HCT116 (cell line): ENCODE data around the gene TMEM100. TPM values are rescaled to one million over a fixed set of nuclear protein-coding genes. Genes with fewer than 3 reads are reported as not detected.

Experiments
- ATAC-seq: fragments of 200-7000 bp; cut with Tn5 transposase; 2 replicates; pipeline ENCODE4 v1.9.1; 2020; ENCODE audit warnings: mild to moderate bottlenecking, moderate library complexity
- BruUV-seq: library from RNA; stranded (reverse); fragments of 400-500 nt; replicated peaks from 2 replicates; lab custom pipeline; 2021; lab: Mats Ljungman, UMichigan
- CTCF ChIA-PET: fragments of 300-600 bp; sonication (Branson Sonifier 250); formaldehyde crosslinking; loops from one replicate; lab custom pipeline; 2021; ENCODE audit warnings: antibody characterized with exemption; lab: Charles Lee
- POLR2A ChIA-PET: fragments of 300-600, 350-600 bp; sonication (Branson Sonifier 250); formaldehyde crosslinking; loops from one replicate; lab custom pipeline; 2021; ENCODE audit warnings: antibody characterized with exemption; lab: Charles Lee
- RAD21 ChIA-PET, 2 experiments: fragments of 300-600 bp; sonication (Branson Sonifier 250); formaldehyde crosslinking; loops; one replicate each; lab custom pipeline; 2023; ENCODE audit warnings: low total read pairs in 2 of 2; ENCODE audit not compliant: uncharacterized antibody in 2 of 2, unreplicated experiment in 2 of 2, low non-redundant PET in 1 of 2; lab: Charles Lee
- DNase-seq: peaks from one replicate; pipeline ENCODE4 v3.0.0-alpha.2; 2010; ENCODE audit warnings: low read depth, low spot score
- H2AFZ ChIP-seq: fragments of 200-600 bp; shearing (Covaris generic), sonication (generic); 2 replicates; pipeline ENCODE4 v1.6.1; 2017; ENCODE audit warnings: low read depth, mixed run types, mixed read lengths, antibody characterized with exemption, low read length; ENCODE audit not compliant: poor library complexity, severe bottlenecking
- H3K27ac ChIP-seq: 2 replicates; pipeline ENCODE4 v1.5.1; 2012; ENCODE audit warnings: low read depth, low read length
- H3K27me3 ChIP-seq: fragments of 200-600 bp; sonication (generic); 2 replicates; pipeline ENCODE4 v1.6.1; 2016; ENCODE audit warnings: mixed run types, low read length, mixed read lengths; ENCODE audit not compliant: insufficient read depth
- H3K36me3 ChIP-seq, 2 experiments: fragments of 200-500 bp in 1 of 2; fragments of 200-600 bp in 1 of 2; sonication (Bioruptor generic) in 1 of 2; sonication (generic) in 1 of 2; 2 replicates each; pipeline versions ENCODE4 v1.5.1 to v1.6.1; 2014 to 2016; ENCODE audit warnings: low read length in 2 of 2, inconsistent platforms in 1 of 2, mixed read lengths in 1 of 2, mixed run types in 1 of 2; ENCODE audit not compliant: insufficient read depth in 2 of 2, control insufficient read depth in 1 of 2
- H3K4me1 ChIP-seq, 2 experiments: fragments of 200-600 bp in 1 of 2; sonication (generic) in 1 of 2; 2 replicates each; pipeline versions ENCODE4 v1.5.1 to v1.6.1; 2012 to 2017; ENCODE audit warnings: low read length in 2 of 2, inconsistent platforms in 1 of 2, mild to moderate bottlenecking in 1 of 2, mixed read lengths in 1 of 2, mixed run types in 1 of 2, moderate library complexity in 1 of 2; ENCODE audit not compliant: insufficient read depth in 2 of 2, control insufficient read depth in 1 of 2
- H3K4me2 ChIP-seq: fragments of 200-600 bp; sonication (generic); 2 replicates; pipeline ENCODE4 v1.6.1; 2017; ENCODE audit warnings: mixed run types, low read length, mixed read lengths
- H3K4me3 ChIP-seq, 2 experiments: fragments of 200-600 bp in 1 of 2; sonication (generic) in 1 of 2; replicated peaks in 1 of 2; 2 replicates each; pipeline ENCODE4 v1.5.1; 2011 to 2016; ENCODE audit warnings: low read length in 2 of 2, control low read depth in 1 of 2, low read depth in 1 of 2, mild to moderate bottlenecking in 1 of 2, mixed read lengths in 1 of 2, mixed run types in 1 of 2
- H3K79me2 ChIP-seq: fragments of 200-600 bp; sonication (generic); 2 replicates; pipeline ENCODE4 v1.6.1; 2017; ENCODE audit warnings: mild to moderate bottlenecking, mixed run types, low read length, moderate library complexity, mixed read lengths; ENCODE audit not compliant: insufficient read depth
- H3K9ac ChIP-seq: fragments of 200-600 bp; sonication (generic); 2 replicates; pipeline ENCODE4 v1.6.1; 2016; ENCODE audit warnings: low read length, mixed read lengths
- H3K9me2 ChIP-seq: fragments of 200-600 bp; sonication (generic), shearing (Covaris generic); 2 replicates; pipeline ENCODE4 v1.6.1; 2017; ENCODE audit warnings: mixed run types, mild to moderate bottlenecking, moderate library complexity; ENCODE audit not compliant: insufficient read depth
- H3K9me3 ChIP-seq, 2 experiments: fragments of 200-500 bp in 1 of 2; fragments of 200-600 bp in 1 of 2; sonication (Bioruptor generic) in 1 of 2; sonication (generic) in 1 of 2; 2 replicates each; pipeline ENCODE4 v1.6.1; 2014 to 2017; ENCODE audit warnings: low read length in 2 of 2, mixed read lengths in 2 of 2, inconsistent platforms in 1 of 2, low read depth in 1 of 2, mild to moderate bottlenecking in 1 of 2, mixed run types in 1 of 2, moderate library complexity in 1 of 2; ENCODE audit not compliant: control insufficient read depth in 1 of 2, insufficient read depth in 1 of 2
- H4K20me1 ChIP-seq: fragments of 200-600 bp; sonication (generic), shearing (Covaris generic); 2 replicates; pipeline ENCODE4 v1.6.1; 2017; ENCODE audit warnings: mixed run types, mild to moderate bottlenecking, moderate library complexity; ENCODE audit not compliant: insufficient read depth
- CBX3 ChIP-seq: IDR thresholded peaks from 2 replicates; pipeline ENCODE4 v1.6.1; 2012; ENCODE audit warnings: low read depth
- EZH2phosphoT487 ChIP-seq: fragments of 200-600 bp; IDR thresholded peaks from 2 replicates; pipeline ENCODE4 v1.6.1; 2018; ENCODE audit warnings: antibody characterized with exemption, borderline replicate concordance
- POLR2A ChIP-seq: IDR thresholded peaks from 2 replicates; pipeline ENCODE4 v1.7.0; 2011; ENCODE audit warnings: borderline replicate concordance; ENCODE audit not compliant: insufficient read depth, insufficient read length; ENCODE audit errors: extremely low read depth
- POLR2AphosphoS5 ChIP-seq: IDR thresholded peaks from 2 replicates; pipeline ENCODE4 v1.6.1; 2011; ENCODE audit warnings: mild to moderate bottlenecking, low read depth, low read length, moderate library complexity
- RAD21 ChIP-seq: IDR thresholded peaks from 2 replicates; pipeline ENCODE4 v1.6.1; 2012; ENCODE audit warnings: low read depth, mild to moderate bottlenecking
- TCF7L2 ChIP-seq: IDR thresholded peaks from 2 replicates; pipeline ENCODE4 v1.7.0; 2011; ENCODE audit warnings: borderline replicate concordance, inconsistent platforms; ENCODE audit not compliant: insufficient read depth, insufficient read length; ENCODE audit errors: extremely low read depth
- ZFX ChIP-seq: fragments of 450-650 bp; IDR thresholded peaks from 2 replicates; pipeline ENCODE4 v1.6.1; 2017
- intact Hi-C: fragments of 100-400 bp; cut with micrococcal nuclease; formaldehyde crosslinking; loops from 2 replicates; pipeline ENCODE4 v1.10.0; 2022
- total RNA-seq: library from RNA; stranded (reverse); gene quantifications from one replicate; pipeline ENCODE4 v1.2.1, GENCODE V29; 2021; ENCODE audit not compliant: unreplicated experiment
- TF ChIP-seq, protein P1 (sequence below): IDR thresholded peaks from 2 replicates; pipeline ENCODE4 v1.6.1; 2011; ENCODE audit warnings: mild to moderate bottlenecking, low read length, moderate library complexity; ENCODE audit not compliant: insufficient replicate concordance; ENCODE audit errors: extremely low read depth
- TF ChIP-seq, protein P2 (sequence below): IDR thresholded peaks from 2 replicates; pipeline ENCODE4 v1.6.1; 2012

Gene TMEM100
- total RNA-seq, 1 experiment from 2014 or later: not detected

DNA sequence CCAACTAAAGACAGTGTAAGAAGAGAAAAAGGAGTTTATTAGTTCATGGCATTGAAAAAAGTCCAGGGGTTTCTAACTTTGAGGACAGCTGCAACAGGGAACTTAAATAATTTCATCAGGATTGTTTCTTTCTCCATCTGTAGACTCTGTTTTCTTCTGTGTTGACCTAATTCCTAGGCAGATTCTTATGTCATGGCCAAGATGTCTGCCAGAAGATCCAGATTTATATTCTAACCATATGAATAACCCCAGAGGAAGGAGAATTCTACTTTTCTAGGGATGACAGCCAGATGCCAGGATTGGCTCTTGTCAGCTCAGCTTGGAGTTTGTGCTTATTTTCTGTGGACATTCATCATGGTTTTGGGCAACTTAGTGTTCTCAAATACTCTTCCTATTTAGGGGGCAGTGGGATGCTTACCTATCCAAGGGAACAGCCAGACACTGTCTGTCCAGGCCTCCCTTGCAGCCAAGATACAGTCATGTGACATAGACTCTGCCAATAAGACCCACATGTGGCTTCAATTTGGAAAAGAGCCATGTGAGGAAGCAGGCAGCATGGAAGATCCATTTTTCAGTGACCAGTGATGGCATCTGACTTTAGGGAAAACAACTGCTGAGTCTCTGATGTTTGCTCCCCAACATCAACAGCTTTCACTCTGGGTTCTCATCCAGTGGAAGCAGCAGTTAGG lies 46.4 kb upstream of the TMEM100 start:
- POLR2A ChIA-PET: no interaction called here
- TF ChIP-seq, protein P1, sequence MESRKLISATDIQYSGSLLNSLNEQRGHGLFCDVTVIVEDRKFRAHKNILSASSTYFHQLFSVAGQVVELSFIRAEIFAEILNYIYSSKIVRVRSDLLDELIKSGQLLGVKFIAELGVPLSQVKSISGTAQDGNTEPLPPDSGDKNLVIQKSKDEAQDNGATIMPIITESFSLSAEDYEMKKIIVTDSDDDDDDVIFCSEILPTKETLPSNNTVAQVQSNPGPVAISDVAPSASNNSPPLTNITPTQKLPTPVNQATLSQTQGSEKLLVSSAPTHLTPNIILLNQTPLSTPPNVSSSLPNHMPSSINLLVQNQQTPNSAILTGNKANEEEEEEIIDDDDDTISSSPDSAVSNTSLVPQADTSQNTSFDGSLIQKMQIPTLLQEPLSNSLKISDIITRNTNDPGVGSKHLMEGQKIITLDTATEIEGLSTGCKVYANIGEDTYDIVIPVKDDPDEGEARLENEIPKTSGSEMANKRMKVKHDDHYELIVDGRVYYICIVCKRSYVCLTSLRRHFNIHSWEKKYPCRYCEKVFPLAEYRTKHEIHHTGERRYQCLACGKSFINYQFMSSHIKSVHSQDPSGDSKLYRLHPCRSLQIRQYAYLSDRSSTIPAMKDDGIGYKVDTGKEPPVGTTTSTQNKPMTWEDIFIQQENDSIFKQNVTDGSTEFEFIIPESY: no peak
- TF ChIP-seq EZH2phosphoT487: no peak
- TF ChIP-seq CBX3: no peak
- TF ChIP-seq POLR2A: no peak
- TF ChIP-seq, protein P2, sequence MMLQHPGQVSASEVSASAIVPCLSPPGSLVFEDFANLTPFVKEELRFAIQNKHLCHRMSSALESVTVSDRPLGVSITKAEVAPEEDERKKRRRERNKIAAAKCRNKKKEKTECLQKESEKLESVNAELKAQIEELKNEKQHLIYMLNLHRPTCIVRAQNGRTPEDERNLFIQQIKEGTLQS: no peak
- no peak for TF ChIP-seq ZFX
- TF ChIP-seq RAD21: no peak
- TF ChIP-seq POLR2AphosphoS5: no peak
- TF ChIP-seq TCF7L2: no peak
- no peak for ATAC-seq

More for the DNA sequence above, 46.4 kb upstream of the TMEM100 start:
- Histone ChIP-seq H3K27ac (no peak overlapping the region), H3K79me2 (no peaks in the 10 kb centered on the region), H3K9ac (no peak overlapping the region), H2AFZ (no peak overlapping the region), H3K36me3 (no peaks in the 10 kb centered on the region), H3K4me1 (no peaks in the 10 kb centered on the region), H3K4me3 (no peak overlapping the region), H3K9me2 (no peaks in the 10 kb centered on the region), H3K27me3 (no peaks in the 10 kb centered on the region), H3K9me3 (no peaks in the 10 kb centered on the region), H3K4me2 (no peak overlapping the region), H4K20me1 (no peaks in the 10 kb centered on the region)
- no peak for DNase-seq
- RAD21 ChIA-PET: no interaction called here
- intact Hi-C loops: loop anchor here (10.0 kb wide), 1 partner anchor 414 kb away; no protein-coding TSS in a partner anchor
- CTCF ChIA-PET: interaction anchor here (1.5 to 4.8 kb wide), 6 partner anchors 27 to 255 kb away, joined by 3 to 25 read pairs (median 10); no protein-coding TSS in a partner anchor
- no TSS peak for BruUV-seq
